Epithelial cell of esophagus (primary cell): ENCODE measurements around the gene LMTK2.

Source experiments
- DNase-seq: peaks from one replicate; pipeline ENCODE4 v3.0.0; 2010; ENCODE audit warnings: low read depth
- H3K4me3 ChIP-seq: 2 replicates; pipeline ENCODE4 v1.5.1; 2011; ENCODE audit warnings: mild to moderate bottlenecking, low read length, control low read depth
- TF ChIP-seq, protein P1 (sequence below): IDR thresholded peaks from 2 replicates; pipeline ENCODE4 v1.5.1; 2011; ENCODE audit warnings: low read depth, mild to moderate bottlenecking, low read length, control low read depth, inconsistent platforms; ENCODE audit not compliant: insufficient read depth; ENCODE audit errors: missing control alignments

LMTK2 gene

GRCh38 chr7:98199131-98199530 lies 92.5 kb downstream of the LMTK2 start:
- TF ChIP-seq, protein P1, sequence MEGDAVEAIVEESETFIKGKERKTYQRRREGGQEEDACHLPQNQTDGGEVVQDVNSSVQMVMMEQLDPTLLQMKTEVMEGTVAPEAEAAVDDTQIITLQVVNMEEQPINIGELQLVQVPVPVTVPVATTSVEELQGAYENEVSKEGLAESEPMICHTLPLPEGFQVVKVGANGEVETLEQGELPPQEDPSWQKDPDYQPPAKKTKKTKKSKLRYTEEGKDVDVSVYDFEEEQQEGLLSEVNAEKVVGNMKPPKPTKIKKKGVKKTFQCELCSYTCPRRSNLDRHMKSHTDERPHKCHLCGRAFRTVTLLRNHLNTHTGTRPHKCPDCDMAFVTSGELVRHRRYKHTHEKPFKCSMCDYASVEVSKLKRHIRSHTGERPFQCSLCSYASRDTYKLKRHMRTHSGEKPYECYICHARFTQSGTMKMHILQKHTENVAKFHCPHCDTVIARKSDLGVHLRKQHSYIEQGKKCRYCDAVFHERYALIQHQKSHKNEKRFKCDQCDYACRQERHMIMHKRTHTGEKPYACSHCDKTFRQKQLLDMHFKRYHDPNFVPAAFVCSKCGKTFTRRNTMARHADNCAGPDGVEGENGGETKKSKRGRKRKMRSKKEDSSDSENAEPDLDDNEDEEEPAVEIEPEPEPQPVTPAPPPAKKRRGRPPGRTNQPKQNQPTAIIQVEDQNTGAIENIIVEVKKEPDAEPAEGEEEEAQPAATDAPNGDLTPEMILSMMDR = no peak
- DNase-seq = no peak
- H3K4me3 ChIP-seq = no peak overlapping the region

- TF ChIP-seq, protein P1 = no peak
- no peak overlapping the region for H3K4me3 ChIP-seq
- no peak for DNase-seq
Measured at GRCh38 chr7:98200364-98200763, 93.7 kb downstream of the LMTK2 start.

DNA sequence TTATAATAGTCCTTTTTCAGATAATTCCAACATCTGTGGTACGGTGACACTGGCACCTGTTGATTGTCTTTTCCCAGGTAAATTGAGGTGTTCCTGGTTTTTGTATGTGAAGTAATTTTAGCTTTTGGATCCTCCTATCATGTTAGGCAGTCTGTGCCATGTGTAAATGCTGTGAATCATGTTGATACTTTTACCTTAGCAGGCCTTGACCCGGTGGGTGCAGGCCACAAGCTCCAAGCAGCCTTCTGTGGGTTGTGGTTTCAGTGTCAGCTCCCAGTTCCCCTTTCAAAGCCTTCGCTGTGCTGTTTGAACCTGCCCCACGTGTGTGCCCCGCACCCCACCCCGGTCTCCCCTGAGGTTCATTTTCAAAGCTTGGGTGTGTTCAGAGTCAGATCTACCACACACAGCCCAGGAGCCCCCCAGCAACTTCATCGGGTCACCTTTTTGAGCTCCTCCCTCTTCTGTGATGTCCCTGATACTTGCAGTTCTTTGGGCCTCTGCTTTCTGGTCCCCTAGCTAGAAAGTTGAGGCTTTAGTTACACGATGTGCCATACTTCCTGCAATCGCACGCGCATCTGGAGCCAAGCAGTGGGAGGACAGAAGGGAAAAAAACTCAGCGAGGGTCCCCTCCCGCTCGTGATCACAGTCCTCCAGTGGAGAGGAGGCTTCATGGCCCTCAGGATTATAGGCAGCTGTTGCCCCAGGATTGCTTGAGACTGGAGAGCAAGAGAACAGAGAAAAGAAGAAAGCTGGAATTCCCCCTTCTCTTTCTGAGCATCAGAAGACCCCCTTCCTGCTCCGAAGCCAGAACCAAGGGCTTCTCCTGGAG lies 95.9 kb downstream of the LMTK2 start:
- H3K4me3 ChIP-seq = no peak overlapping the region
- TF ChIP-seq, protein P1 = no peak
- peak; percentile 16 for DNase-seq

- TF ChIP-seq, protein P1 = no peak
- no peak overlapping the region for H3K4me3 ChIP-seq
- no peak for DNase-seq
Measured at GRCh38 chr7:98203261-98203963, 96.8 kb downstream of the LMTK2 start.

GRCh38 chr7:98203964-98204605 lies 97.4 kb downstream of the LMTK2 start:
- no peak for DNase-seq
- no peak overlapping the region for H3K4me3 ChIP-seq
- TF ChIP-seq, protein P1 = no peak

- no peak for DNase-seq
- no peak overlapping the region for H3K4me3 ChIP-seq
- TF ChIP-seq, protein P1 = no peak
Measured at GRCh38 chr7:98204670-98205069, 98.0 kb downstream of the LMTK2 start.
